Measurements from ENCODE around the gene RNF34. TPM values are rescaled to one million over a fixed set of nuclear protein-coding genes. Genes with fewer than 3 reads are reported as not detected.
A peak's percentile ranks its signal among the peaks of the same experiment; 100 is the strongest.

Gene RNF34
- total RNA-seq, 2 experiments from 2014 or later, result 60.6 to 63.1 TPM

GRCh38 chr12:121388421-121388981, 11.4 kb upstream of the RNF34 start:
- Mint-ChIP-seq H3K4me1 (ENCODE audit: low read depth) (peaks cover 10% of the 10 kb centered on the region), H3K27me3 (no peaks in the 10 kb centered on the region), H3K27ac (no peak overlapping the region), H3K9me3 (no peaks in the 10 kb centered on the region), H3K36me3 (ENCODE audit: low read depth) (no peaks in the 10 kb centered on the region), H3K4me3 (no peak overlapping the region)
- Histone ChIP-seq H3K36me3 (ENCODE audit: insufficient read depth, low read length) (no peaks in the 10 kb centered on the region), H3K4me1 (ENCODE audit: insufficient read depth, low read length) (peaks cover 7% of the 10 kb centered on the region), H3K4me3 (ENCODE audit: low read length) (no peak overlapping the region), H3K27ac (ENCODE audit: low read depth in 1 of 2, low read length in 2 of 2) (no peak overlapping the region), H3K27me3 (ENCODE audit: control insufficient read depth in 1 of 2, insufficient read depth in 2 of 2, low read length in 2 of 2) (no peaks in the 10 kb centered on the region), H3K9me3 (ENCODE audit: control insufficient read depth in 1 of 2, insufficient read depth in 1 of 2, low read length in 2 of 2) (no peaks in the 10 kb centered on the region)
- intact Hi-C loops (cut with DNase I, micrococcal nuclease), result no loop called here
- ChIA-PET POLR2A (no interaction called here), CTCF (no interaction called here)
- ATAC-seq (ENCODE audit: poor library complexity) (no peak), DNase-seq (no peak)
- no peak for TF ChIP-seq CTCF (IDR thresholded peaks at IDR 0.05)

- peaks cover 7% of the 10 kb centered on the region for H3K4me1 ChIP-seq (ENCODE audit: insufficient read depth, low read length)
- H3K27ac ChIP-seq (ENCODE audit: low read depth in 1 of 2, low read length in 2 of 2), result no peak overlapping the region
- ATAC-seq (ENCODE audit: poor library complexity) (no peak), DNase-seq (no peak)
- no peaks in the 10 kb centered on the region for H3K27me3 ChIP-seq (ENCODE audit: control insufficient read depth in 1 of 2, insufficient read depth in 2 of 2, low read length in 2 of 2)
- Mint-ChIP-seq H3K27ac (no peak overlapping the region), H3K36me3 (ENCODE audit: low read depth) (no peaks in the 10 kb centered on the region), H3K9me3 (no peaks in the 10 kb centered on the region), H3K4me3 (no peak overlapping the region), H3K4me1 (ENCODE audit: low read depth) (peaks cover 10% of the 10 kb centered on the region), H3K27me3 (no peaks in the 10 kb centered on the region)
- no peak for TF ChIP-seq CTCF (IDR thresholded peaks at IDR 0.05)
- CTCF ChIA-PET, result no interaction called here
- H3K4me3 ChIP-seq (ENCODE audit: low read length), result no peak overlapping the region
- POLR2A ChIA-PET, result interaction anchor here (2.5 kb wide), 1 partner anchor 9 kb away, joined by 18 read pairs; the partner anchor contains the start of gene RNF34
- no peaks in the 10 kb centered on the region for H3K9me3 ChIP-seq (ENCODE audit: control insufficient read depth in 1 of 2, insufficient read depth in 1 of 2, low read length in 2 of 2)
- no peaks in the 10 kb centered on the region for H3K36me3 ChIP-seq (ENCODE audit: insufficient read depth, low read length)
- intact Hi-C loops (cut with DNase I, micrococcal nuclease), result no loop called here
Measured at GRCh38 chr12:121390856-121391255, 9.1 kb upstream of the RNF34 start.

GRCh38 chr12:121391619-121392324, 8.1 kb upstream of the RNF34 start:
- H3K27me3 ChIP-seq (ENCODE audit: control insufficient read depth in 1 of 2, insufficient read depth in 2 of 2, low read length in 2 of 2), result no peaks in the 10 kb centered on the region
- H3K36me3 ChIP-seq (ENCODE audit: insufficient read depth, low read length), result no peaks in the 10 kb centered on the region
- Mint-ChIP-seq H3K27ac (peak overlapping the region; percentile 21), H3K9me3 (no peaks in the 10 kb centered on the region), H3K27me3 (no peaks in the 10 kb centered on the region), H3K36me3 (ENCODE audit: low read depth) (no peaks in the 10 kb centered on the region), H3K4me1 (ENCODE audit: low read depth) (peaks cover 10% of the 10 kb centered on the region), H3K4me3 (peak overlapping the region; percentile 37)
- no peaks in the 10 kb centered on the region for H3K9me3 ChIP-seq (ENCODE audit: control insufficient read depth in 1 of 2, insufficient read depth in 1 of 2, low read length in 2 of 2)
- TF ChIP-seq CTCF (IDR thresholded peaks at IDR 0.05), result no peak
- POLR2A ChIA-PET, result interaction anchor here (0.6 to 2.5 kb wide), 2 partner anchors 8 kb away, joined by 5 to 18 read pairs; partner anchors contain the start of gene RNF34
- DNase-seq (peak in 3 of 14 experiments; percentile 51 to 58 (median 57)), ATAC-seq (ENCODE audit: poor library complexity) (peak; percentile 59)
- H3K4me3 ChIP-seq (ENCODE audit: low read length), result peak overlapping the region; percentile 15
- CTCF ChIA-PET, result no interaction called here
- H3K4me1 ChIP-seq (ENCODE audit: insufficient read depth, low read length), result peaks cover 7% of the 10 kb centered on the region
- intact Hi-C loops (cut with DNase I, micrococcal nuclease), result no loop called here
- H3K27ac ChIP-seq (ENCODE audit: low read depth in 1 of 2, low read length in 2 of 2), result no peak overlapping the region

Data from CD4-positive, alpha-beta T cell (primary cell).